Duodenal mucosa (tissue), 2 donors: ENCODE results near the gene MICB.

Experiments used
- H3K27ac ChIP-seq: one replicate; pipeline ENCODE4 v1.7.0; 2013; ENCODE audit warnings: low read depth, low read length
- H3K27me3 ChIP-seq, 2 donors: one replicate each; pipeline ENCODE4 v1.7.0; 2013; ENCODE audit warnings: low read length in 2 of 2, control low read depth in 1 of 2; ENCODE audit not compliant: insufficient read depth in 2 of 2, control insufficient read depth in 1 of 2
- H3K36me3 ChIP-seq, 2 donors: one replicate each; pipeline ENCODE4 v1.7.0; 2013; ENCODE audit warnings: low read length in 2 of 2, control low read depth in 1 of 2; ENCODE audit not compliant: insufficient read depth in 2 of 2, control insufficient read depth in 1 of 2
- H3K4me1 ChIP-seq, 2 donors: one replicate each; pipeline ENCODE4 v1.7.0; 2013; ENCODE audit warnings: low read length in 2 of 2, control low read depth in 1 of 2; ENCODE audit not compliant: insufficient read depth in 2 of 2, control insufficient read depth in 1 of 2
- H3K4me3 ChIP-seq, 2 donors: one replicate each; pipeline ENCODE4 v1.7.0; 2013; ENCODE audit warnings: low read length in 2 of 2, low read depth in 1 of 2
- H3K9ac ChIP-seq, 2 donors: one replicate each; pipeline ENCODE4 v1.7.0; 2013; ENCODE audit warnings: low read length in 2 of 2, low read depth in 1 of 2
- H3K9me3 ChIP-seq, 2 donors: one replicate each; pipeline ENCODE4 v1.7.0; 2013; ENCODE audit warnings: low read length in 2 of 2, control low read depth in 1 of 2; ENCODE audit not compliant: control insufficient read depth in 1 of 2

MICB gene

DNA sequence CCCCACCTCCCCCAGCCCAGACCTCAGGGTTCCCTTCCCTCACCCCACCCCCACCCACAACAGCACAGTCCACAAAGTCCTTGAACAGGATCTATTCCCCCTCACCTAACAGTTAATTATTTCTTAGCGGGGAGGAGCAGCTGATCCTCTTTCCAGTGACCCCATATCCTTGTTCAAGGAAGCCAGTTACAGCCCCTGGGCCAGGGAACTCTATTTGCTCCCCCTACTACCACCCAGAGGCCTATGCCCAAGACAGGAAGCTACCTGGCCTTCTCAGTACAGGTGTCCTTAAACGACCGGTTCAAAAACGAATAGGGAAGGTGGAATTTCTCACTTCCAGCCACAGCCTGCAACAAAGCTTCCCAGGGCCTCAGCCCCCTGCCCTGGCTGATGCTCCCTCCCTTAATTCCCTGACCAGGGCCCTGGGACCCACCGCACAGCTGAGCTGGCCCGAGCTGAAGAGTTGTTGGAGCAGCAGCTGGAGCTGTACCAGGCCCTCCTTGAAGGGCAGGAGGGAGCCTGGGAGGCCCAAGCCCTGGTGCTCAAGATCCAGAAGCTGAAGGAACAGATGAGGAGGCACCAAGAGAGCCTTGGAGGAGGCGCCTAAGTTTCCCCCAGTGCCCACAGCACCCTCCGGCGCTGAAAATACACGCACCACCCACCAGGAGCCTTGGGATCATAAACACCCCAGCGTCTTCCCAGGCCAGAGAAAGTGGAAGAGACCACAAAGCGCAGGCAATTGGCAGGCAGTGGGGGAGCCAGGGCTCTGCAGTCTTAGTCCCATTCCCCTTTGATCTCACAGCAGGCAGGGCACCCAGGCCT, 31.6 kb downstream of the MICB start:
- H3K9me3 ChIP-seq: no peaks in the 10 kb centered on the region
- peaks cover 28 to 50% of the 10 kb centered on the region in 2 donors for H3K36me3 ChIP-seq
- no peak overlapping the region for H3K27ac ChIP-seq
- H3K27me3 ChIP-seq: no peaks in the 10 kb centered on the region
- H3K9ac ChIP-seq: no peak overlapping the region
- no peak overlapping the region for H3K4me3 ChIP-seq
- peaks cover 6 to 8% of the 10 kb centered on the region in 2 donors for H3K4me1 ChIP-seq

DNA sequence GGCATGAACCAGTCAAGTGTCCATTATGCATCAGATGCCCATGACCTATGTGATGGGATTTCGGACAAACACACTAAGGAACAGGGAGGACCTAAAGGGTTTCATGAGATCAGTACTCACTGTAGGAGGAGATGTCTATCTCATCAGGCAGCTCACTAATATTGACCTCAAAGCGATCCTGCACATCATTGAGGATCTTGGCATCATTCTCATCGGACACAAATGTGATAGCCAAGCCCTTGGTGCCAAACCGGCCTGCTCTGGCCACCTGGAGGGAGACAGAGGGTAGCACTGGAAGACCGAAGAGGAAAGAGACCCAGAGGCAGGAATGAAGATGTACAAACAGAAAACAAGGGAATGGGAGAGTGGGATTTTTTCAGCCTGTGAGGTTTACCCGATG, 32.7 kb downstream of the MICB start:
- peaks cover 3 to 7% of the 10 kb centered on the region in 2 donors for H3K4me1 ChIP-seq
- no peak overlapping the region for H3K4me3 ChIP-seq
- H3K27me3 ChIP-seq: no peaks in the 10 kb centered on the region
- peaks cover 39 to 62% of the 10 kb centered on the region in 2 donors for H3K36me3 ChIP-seq
- H3K27ac ChIP-seq: no peak overlapping the region
- no peaks in the 10 kb centered on the region for H3K9me3 ChIP-seq
- H3K9ac ChIP-seq: no peak overlapping the region

DNA sequence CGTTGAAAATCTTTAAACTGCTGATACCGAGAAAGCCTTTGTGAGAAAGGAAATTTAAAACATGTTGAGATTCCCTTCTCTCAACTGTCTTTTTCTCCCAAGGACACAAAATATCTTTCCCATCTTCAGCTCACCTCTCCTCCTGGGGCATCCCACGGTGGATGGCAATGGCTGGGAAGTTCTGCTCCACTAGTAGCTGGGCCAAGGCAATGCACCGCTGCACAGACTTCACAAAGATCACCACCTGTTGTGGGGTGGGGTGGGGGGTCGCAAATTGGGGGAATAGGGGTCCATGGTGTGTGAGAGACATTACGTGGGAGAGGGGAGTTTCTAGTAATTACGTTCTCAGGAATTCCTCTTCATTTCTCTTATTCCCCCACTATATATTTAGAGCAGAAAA, 33.2 kb downstream of the MICB start:
- H3K9me3 ChIP-seq: no peaks in the 10 kb centered on the region
- H3K27ac ChIP-seq: no peak overlapping the region
- no peaks in the 10 kb centered on the region for H3K27me3 ChIP-seq
- no peak overlapping the region for H3K9ac ChIP-seq
- H3K4me1 ChIP-seq: peaks cover 0 to 2% of the 10 kb centered on the region in 2 donors
- peaks cover 44 to 67% of the 10 kb centered on the region in 2 donors for H3K36me3 ChIP-seq
- no peak overlapping the region for H3K4me3 ChIP-seq

DNA sequence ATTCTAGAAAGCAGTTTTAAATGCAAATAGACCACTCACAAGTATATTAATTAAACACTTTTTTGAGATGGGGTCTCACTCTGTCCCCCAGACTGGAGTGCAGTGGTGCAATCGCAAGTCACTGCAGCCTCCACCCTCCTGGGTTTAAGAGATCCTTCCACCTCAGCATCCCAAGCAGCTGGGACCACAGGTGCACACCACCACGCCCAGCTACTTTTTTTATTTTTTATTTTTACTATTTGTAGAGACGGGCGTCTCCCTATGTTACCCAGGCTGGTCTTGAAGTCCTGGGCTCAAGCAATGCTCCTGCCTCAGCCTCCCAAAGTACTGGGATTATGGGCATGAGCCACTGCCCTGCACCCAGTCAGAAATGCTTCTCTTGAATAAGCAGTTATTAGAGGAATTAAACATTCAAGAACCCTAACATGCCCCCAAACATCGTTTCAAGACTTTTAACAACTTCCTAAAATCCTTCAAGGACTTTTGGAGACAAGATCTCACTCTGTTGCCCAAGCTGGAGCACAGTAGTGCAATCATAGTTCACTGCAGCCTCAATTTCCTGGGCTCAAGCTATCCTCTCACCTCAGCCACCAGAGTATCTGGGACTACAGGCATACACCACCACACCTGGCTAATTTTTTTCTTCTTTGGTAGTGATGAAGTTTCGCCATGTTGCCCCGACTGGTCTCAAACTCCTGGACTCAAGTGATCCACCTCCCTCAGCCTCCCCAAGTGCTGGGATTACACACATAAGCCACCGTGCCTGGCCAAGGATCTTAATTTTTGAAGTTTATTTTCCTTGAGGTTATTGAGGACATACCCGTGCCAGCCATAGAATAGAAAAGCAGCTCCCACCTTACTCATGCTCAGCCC, 34.1 kb downstream of the MICB start:
- no peaks in the 10 kb centered on the region for H3K9me3 ChIP-seq
- no peaks in the 10 kb centered on the region for H3K27me3 ChIP-seq
- no peak overlapping the region for H3K27ac ChIP-seq
- no peak overlapping the region for H3K9ac ChIP-seq
- peaks cover 50 to 75% of the 10 kb centered on the region in 2 donors for H3K36me3 ChIP-seq
- no peak overlapping the region for H3K4me3 ChIP-seq
- H3K4me1 ChIP-seq: no peaks in the 10 kb centered on the region

DNA sequence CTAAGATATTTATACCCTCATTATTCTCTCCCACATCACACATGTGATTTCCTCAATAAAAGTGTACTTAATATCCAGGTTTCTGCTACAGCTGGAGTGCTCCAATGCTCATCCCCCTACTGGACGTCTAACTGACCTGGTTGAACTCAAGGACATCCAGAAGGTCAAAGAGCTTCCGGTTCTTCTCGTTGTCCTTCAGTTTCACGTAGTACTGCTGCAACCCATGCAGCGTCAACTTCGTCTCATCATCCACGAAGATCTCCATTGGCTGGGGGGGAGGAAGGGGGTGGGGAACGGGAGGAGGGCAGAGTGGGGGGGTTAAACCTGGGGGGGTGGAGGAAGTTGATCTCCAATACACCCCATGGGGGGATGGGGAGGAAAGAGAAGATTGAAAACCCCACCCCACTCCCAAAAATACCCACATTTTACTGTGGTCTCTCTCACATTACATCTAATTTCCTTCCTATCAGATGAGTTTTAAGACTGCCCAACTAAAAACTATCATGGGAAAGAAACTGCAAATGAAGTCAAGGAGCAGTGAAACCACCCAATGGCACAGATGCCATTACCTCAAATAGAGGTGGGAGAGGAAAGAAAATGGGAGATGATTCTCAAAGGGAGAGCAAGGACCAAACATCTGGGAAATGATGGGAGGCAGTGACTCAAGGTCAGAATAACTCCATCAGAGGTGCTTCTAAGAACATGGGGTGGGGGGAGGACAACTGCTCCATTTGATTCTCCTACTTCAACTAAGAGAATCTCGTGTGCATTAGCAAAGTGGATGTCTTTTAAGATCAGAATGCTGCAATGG, 34.9 kb downstream of the MICB start:
- Histone ChIP-seq H3K4me3 (no peak overlapping the region), H3K36me3 (peaks cover 50 to 82% of the 10 kb centered on the region in 2 donors), H3K27ac (no peak overlapping the region), H3K4me1 (no peaks in the 10 kb centered on the region), H3K9ac (no peak overlapping the region), H3K27me3 (no peaks in the 10 kb centered on the region), H3K9me3 (no peaks in the 10 kb centered on the region)

DNA sequence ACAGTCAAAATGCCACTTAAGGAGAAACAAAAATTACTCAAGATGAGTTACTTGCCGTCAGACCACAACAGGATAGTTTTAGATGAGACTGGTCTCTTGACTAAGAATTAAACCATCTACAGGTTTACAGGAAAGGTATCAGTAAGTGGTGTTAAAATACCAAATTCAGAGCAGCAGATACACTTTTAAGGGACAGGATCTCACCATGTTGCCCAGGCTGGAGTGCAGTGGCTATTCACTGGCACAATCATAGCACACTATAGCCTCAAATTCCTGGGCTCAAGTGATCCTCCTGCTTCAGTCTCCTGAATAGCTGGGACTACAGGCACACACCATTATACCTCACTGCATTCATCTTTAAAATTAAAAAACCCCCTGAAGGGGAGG, 35.5 kb downstream of the MICB start:
- Histone ChIP-seq H3K9me3 (no peaks in the 10 kb centered on the region), H3K27ac (no peak overlapping the region), H3K4me1 (peaks cover 0 to 2% of the 10 kb centered on the region in 2 donors), H3K9ac (no peak overlapping the region), H3K27me3 (no peaks in the 10 kb centered on the region), H3K4me3 (no peak overlapping the region), H3K36me3 (peaks cover 51 to 87% of the 10 kb centered on the region in 2 donors)

DNA sequence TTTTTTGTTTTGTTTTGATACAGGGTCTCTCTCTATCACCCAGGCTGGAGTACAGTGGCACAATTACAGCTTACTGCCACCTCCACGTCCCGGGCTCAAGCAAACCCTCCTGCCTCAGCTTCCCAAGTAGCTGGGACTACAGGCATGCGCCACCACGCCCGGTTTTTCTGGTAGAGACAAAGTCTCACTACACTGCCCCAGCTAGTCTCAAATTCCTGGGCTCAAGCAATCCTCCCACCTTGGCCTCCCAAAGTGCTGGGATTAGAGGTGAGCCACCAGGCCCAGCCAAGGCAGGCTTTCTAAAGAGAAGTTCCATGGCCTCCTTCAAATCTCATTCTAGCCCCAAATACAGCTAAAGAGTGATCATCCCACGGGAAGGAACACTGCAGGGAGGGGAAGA, 36.1 kb downstream of the MICB start:
- no peak overlapping the region for H3K27ac ChIP-seq
- H3K9ac ChIP-seq: no peak overlapping the region
- no peaks in the 10 kb centered on the region for H3K27me3 ChIP-seq
- peaks cover 4 to 7% of the 10 kb centered on the region in 2 donors for H3K4me1 ChIP-seq
- H3K36me3 ChIP-seq: peaks cover 56 to 93% of the 10 kb centered on the region in 2 donors
- no peak overlapping the region for H3K4me3 ChIP-seq
- no peaks in the 10 kb centered on the region for H3K9me3 ChIP-seq

DNA sequence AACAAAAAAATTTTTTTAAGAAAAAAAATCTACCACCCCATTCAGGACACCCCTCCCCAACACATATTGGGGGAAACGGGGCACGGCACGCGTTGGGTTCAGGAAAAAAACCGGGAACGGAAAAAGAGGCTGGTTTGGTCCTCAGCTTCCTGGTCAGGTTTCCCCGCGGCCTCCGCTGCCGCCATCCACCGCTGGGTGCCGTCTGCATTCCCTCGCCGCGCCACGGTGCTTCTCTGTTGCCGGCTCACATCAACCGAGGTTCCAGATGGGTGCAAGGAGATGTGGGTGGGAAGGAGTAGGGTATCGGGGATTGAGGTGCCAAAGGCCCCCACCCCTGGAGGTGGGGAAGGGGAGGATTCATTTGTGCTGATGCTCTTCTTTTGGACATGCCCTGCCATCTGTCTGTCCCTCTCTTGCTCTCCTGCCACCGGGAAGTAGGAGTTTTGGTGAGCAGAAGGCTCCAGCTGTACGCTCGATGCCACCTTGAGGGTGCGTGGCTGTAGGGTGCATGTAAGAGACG, 36.6 kb downstream of the MICB start:
- Histone ChIP-seq H3K4me3 (no peak overlapping the region), H3K9me3 (no peaks in the 10 kb centered on the region), H3K4me1 (peaks cover 10 to 13% of the 10 kb centered on the region in 2 donors), H3K27me3 (no peaks in the 10 kb centered on the region), H3K36me3 (peaks cover 62 to 96% of the 10 kb centered on the region in 2 donors), H3K27ac (no peak overlapping the region), H3K9ac (no peak overlapping the region)

DNA sequence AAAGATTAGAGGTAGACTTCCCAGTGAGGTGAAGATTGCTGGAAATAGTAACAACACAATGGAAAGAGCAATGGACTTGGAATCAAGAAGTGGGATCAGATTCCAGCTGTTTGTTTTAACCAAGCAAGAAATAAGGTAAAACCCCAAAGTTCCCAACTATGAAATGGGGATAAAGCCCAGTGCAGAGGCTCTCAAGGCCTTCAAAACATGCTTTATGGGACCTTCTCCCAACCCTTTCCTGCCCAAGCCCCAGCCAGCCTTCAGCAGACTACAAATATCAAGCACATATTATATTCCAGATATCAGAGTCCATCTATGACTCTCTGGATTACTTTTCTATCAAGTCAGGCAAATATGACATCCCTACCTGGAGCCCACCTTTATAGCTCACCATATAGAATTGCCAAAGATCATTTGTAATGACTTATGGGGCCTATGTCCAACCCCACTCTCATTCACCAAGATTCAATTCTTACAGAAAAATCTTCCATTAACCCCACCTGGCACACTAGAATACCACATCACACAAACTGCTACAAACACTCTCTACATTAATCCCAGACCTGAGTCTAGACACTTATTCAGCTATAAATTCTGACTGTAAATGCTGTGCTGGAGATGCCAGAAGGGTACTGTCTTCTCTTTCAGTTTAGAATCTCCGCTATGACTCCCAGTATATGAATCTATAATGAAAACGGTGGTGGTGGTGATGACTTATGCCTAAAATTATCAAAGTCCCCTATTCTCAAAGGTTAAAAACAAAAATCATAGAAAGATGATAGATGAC, 37.8 kb downstream of the MICB start:
- Histone ChIP-seq H3K27ac (no peak overlapping the region), H3K9ac (no peak overlapping the region), H3K9me3 (no peaks in the 10 kb centered on the region), H3K4me1 (peaks cover 20 to 23% of the 10 kb centered on the region in 2 donors), H3K27me3 (no peaks in the 10 kb centered on the region), H3K4me3 (no peak overlapping the region), H3K36me3 (peaks cover 59 to 95% of the 10 kb centered on the region in 2 donors)
